Common myeloid progenitor, CD34-positive (primary cell): ENCODE data around the gene KLHL26.

Source experiments
- CTCF ChIA-PET: fragments of 350-600 bp; sonication (Branson Sonifier 250); formaldehyde crosslinking; loops from one replicate; lab custom pipeline; 2021; ENCODE audit warnings: antibody characterized with exemption; lab: Charles Lee
- POLR2A ChIA-PET: fragments of 350-600 bp; sonication (Branson Sonifier 250); formaldehyde crosslinking; loops from one replicate; lab custom pipeline; 2021; ENCODE audit warnings: antibody characterized with exemption; lab: Charles Lee
- DNase-seq, 3 donors: peaks; one replicate each; pipeline versions ENCODE4 v3.0.0 to v3.0.0-alpha.2; 2013
- H3K27ac ChIP-seq, 2 experiments: 1 replicate in 1 of 2; 2 replicates in 1 of 2; pipeline ENCODE4 v1.7.0; 2013; ENCODE audit warnings: inconsistent platforms in 2 of 2, low read length in 2 of 2, mild to moderate bottlenecking in 2 of 2, low read depth in 1 of 2, moderate library complexity in 1 of 2; ENCODE audit not compliant: severe bottlenecking in 2 of 2, insufficient read depth in 1 of 2, poor library complexity in 1 of 2
- H3K27me3 ChIP-seq, 5 experiments: replicated peaks in 2 of 5; 1 replicate in 3 of 5; 2 replicates in 2 of 5; pipeline versions ENCODE4 v1.6.1 to v1.7.0; 2013; ENCODE audit warnings: low read length in 4 of 5, mild to moderate bottlenecking in 2 of 5, moderate library complexity in 2 of 5, inconsistent platforms in 1 of 5; ENCODE audit not compliant: insufficient read depth in 5 of 5, control insufficient read depth in 4 of 5
- H3K36me3 ChIP-seq, 4 experiments: 1 replicate in 2 of 4; 2 replicates in 2 of 4; pipeline versions ENCODE4 v1.6.1 to v1.7.0; 2013; ENCODE audit warnings: low read length in 3 of 4, control low read depth in 1 of 4, mild to moderate bottlenecking in 1 of 4; ENCODE audit not compliant: control insufficient read depth in 4 of 4, insufficient read depth in 4 of 4
- H3K4me1 ChIP-seq, 4 experiments: 1 replicate in 3 of 4; 2 replicates in 1 of 4; pipeline versions ENCODE4 v1.6.1 to v1.7.1; 2013; ENCODE audit warnings: low read length in 3 of 4, mild to moderate bottlenecking in 3 of 4, control low read depth in 1 of 4, inconsistent platforms in 1 of 4, moderate library complexity in 1 of 4; ENCODE audit not compliant: control insufficient read depth in 4 of 4, insufficient read depth in 4 of 4; ENCODE audit errors: control extremely low read depth in 1 of 4
- H3K4me3 ChIP-seq, 7 experiments: 1 replicate in 4 of 7; 2 replicates in 3 of 7; pipeline versions ENCODE4 v1.5.1 to v1.7.0; 2013; ENCODE audit warnings: mild to moderate bottlenecking in 7 of 7, low read length in 6 of 7, moderate library complexity in 6 of 7, inconsistent platforms in 2 of 7, low read depth in 2 of 7, control low read depth in 1 of 7; ENCODE audit not compliant: insufficient read depth in 4 of 7, control insufficient read depth in 1 of 7; ENCODE audit errors: extremely low read depth in 1 of 7
- H3K9me3 ChIP-seq, 5 experiments: 1 replicate in 4 of 5; 2 replicates in 1 of 5; pipeline versions ENCODE4 v1.6.1 to v1.7.1; 2013; ENCODE audit warnings: low read length in 4 of 5, mild to moderate bottlenecking in 2 of 5, inconsistent platforms in 1 of 5, low read depth in 1 of 5, moderate library complexity in 1 of 5; ENCODE audit not compliant: control insufficient read depth in 4 of 5, insufficient read depth in 2 of 5; ENCODE audit errors: control extremely low read depth in 1 of 5
- WGBS: methylation state at CpG from one replicate; pipeline ENCODE4 v1.1.5; 2013; ENCODE audit not compliant: insufficient coverage; 5-methylcytosine and 5-hydroxymethylcytosine counted together

Gene KLHL26

DNA sequence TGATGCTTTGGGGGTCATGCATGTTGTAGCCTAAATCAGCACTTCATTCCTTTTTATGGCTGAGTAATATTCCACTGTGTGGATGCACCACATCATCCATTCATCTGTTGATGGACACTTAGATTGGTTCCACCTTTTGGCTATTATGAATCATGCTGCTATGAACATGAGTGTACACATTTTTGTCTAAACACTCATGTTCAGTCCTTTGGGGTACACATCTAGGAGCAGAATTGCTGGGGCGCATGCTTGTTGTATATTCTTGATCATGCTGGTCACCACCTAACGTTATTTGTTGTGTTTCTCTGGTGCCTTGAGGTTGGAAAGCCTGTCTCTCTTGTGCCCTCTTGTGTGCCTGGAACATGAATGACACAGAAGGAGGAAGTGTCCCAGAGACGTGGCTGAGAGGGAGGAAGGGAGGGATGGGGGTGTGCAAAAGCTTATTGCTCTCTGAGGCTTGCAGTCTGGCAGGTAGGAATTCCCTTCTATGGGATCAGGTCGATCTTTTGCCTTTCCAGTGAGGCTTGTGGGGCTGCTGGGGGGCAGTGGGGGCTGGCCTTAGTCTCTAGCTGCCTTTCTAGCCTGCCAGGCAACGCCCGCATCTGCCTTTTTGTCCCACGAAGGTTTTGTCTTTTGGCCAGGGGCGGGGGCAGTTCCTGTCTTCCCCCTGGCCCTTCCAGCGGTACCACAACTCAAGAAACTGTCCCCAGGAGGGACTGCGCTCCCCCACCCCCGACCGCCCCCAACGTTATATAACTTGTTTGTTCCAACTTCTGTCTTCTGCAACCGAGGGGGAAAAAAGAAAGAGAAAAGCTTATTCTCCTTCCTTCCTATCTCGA, 7.6 kb downstream of the KLHL26 start:
- ChIA-PET CTCF (interaction anchor here (0.9 to 2.0 kb wide), 3 partner anchors 31 to 58 kb away, joined by 3 to 8 read pairs (median 3); partner anchors contain the start of gene REX1BD), POLR2A (interaction anchor here (0.6 to 0.7 kb wide), 2 partner anchors 60 to 124 kb away, joined by 3 read pairs; no protein-coding TSS in a partner anchor)
- peak overlapping the region in 6 of 7 experiments; percentile 28 to 76 (median 56) for H3K4me3 ChIP-seq
- no peak overlapping the region for H3K27ac ChIP-seq
- H3K9me3 ChIP-seq = no peaks in the 10 kb centered on the region
- 9% methylated on average over 8 of the region's 15 CpGs for WGBS
- peak; percentile 72 to 85 (median 78) for DNase-seq
- H3K36me3 ChIP-seq = peaks cover 0 to 2% (median 0%) of the 10 kb centered on the region in 4 experiments
- H3K27me3 ChIP-seq = no peaks in the 10 kb centered on the region
- H3K4me1 ChIP-seq = peaks cover 0 to 35% (median 30%) of the 10 kb centered on the region in 4 experiments

DNA sequence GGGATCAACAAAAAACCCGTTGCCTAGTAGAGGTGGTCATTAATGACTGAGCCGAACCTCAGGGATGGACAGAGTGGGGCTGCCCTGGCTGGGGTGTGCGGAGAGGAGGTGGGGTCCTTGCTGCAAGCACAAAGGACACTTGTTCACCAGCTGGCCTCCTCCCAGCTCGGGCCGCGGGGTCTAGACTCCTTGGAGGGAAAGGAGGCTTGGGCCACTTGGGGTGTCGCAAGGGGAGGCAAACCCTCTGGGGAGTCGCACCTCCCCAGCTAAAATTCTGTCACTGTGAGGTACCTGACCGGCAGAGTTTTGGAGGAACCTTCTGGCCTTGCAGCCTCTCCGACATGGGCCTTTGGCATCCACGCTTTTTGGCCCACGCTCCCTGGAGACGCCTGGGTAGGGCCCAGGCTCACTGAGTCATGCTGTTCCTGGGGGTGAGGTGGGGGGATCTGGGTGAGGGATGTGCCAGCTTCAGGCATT, 8.2 kb downstream of the KLHL26 start:
- Histone ChIP-seq H3K4me3 (peak overlapping the region in 4 of 7 experiments; percentile 28 to 76 (median 64)), H3K36me3 (peaks cover 0 to 2% (median 0%) of the 10 kb centered on the region in 4 experiments), H3K27me3 (no peaks in the 10 kb centered on the region), H3K4me1 (peaks cover 0 to 42% (median 36%) of the 10 kb centered on the region in 4 experiments), H3K27ac (no peak overlapping the region), H3K9me3 (no peaks in the 10 kb centered on the region)
- POLR2A ChIA-PET = interaction anchor here (0.7 kb wide), 1 partner anchor 59 kb away, joined by 3 read pairs; no protein-coding TSS in a partner anchor
- no peak for DNase-seq
- CTCF ChIA-PET = interaction anchor here (0.9 to 2.0 kb wide), 3 partner anchors 30 to 59 kb away, joined by 3 to 8 read pairs (median 3); partner anchors contain the start of gene REX1BD
- WGBS = 54% methylated on average over 13 of the region's 13 CpGs

DNA sequence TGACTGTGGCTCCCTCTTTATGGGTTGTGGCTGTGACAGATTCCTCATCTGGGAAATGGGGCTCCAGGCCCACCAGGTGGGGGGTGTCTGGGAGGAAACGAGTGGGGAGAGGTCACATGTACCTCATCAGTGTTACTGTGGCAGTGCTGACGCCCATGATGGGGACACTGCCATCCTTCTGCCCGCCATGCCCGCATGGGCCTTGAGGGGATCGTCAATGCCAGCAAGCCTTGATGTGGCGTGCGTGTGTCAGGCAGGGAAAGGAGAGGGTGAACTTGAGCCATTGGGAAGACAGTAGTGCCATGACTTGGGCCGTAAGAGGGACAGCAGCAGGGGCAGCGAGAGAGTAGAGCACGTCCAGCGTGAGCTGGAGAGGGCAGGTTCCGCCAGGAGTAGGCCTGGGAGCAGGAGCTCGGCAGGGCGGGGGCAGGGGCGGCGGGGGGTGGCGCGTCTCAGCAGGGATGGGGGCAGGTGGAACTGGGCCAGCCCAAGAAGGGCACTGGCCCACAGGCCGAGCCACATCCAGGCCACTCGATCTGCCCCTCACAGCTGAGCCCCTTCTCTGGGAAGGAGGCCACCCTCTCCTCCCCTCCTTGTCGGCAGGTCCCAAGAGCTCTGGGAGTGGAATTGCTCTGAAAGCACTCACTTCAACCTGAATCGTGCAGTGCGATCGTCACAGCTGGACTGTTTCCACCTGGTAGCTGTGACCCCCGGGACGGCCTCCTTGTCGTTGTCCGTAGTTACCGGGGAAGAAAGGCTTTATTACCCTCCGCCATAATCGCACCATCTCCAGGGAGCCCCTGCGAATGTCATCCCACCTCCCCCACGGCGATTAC, 9.9 kb downstream of the KLHL26 start:
- Histone ChIP-seq H3K4me3 (no peak overlapping the region), H3K9me3 (no peaks in the 10 kb centered on the region), H3K36me3 (peaks cover 0 to 5% (median under 1%) of the 10 kb centered on the region in 4 experiments), H3K4me1 (peaks cover 0 to 52% (median 42%) of the 10 kb centered on the region in 4 experiments), H3K27ac (no peak overlapping the region), H3K27me3 (no peaks in the 10 kb centered on the region)
- DNase-seq = no peak
- 98% methylated on average over 19 of the region's 34 CpGs for WGBS
- POLR2A ChIA-PET = no interaction called here
- CTCF ChIA-PET = interaction anchor here (1.0 kb wide), 1 partner anchor 19 kb away, joined by 3 read pairs; no protein-coding TSS in a partner anchor

DNA sequence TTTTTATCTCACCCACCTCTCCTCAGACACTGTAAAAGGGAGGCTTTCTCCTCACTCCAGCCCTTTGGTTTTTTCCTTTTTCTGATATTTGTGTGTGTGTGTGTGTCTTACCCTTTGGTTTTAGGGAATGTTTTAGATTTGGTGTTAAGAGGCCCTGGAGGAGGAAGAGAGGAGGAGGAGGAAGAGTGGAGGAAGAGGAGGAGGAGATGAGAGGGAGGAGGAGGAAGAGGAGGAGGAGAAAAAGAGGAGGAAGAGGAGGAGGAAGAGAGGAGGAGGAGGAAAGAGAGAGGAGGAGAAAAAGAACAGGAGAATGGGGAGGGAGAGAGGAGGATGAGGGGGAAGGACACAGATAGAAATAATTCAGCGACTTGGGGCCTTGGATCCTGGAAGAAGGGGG, 10.5 kb downstream of the KLHL26 start:
- DNase-seq = no peak
- Histone ChIP-seq H3K36me3 (peaks cover 0 to 5% (median under 1%) of the 10 kb centered on the region in 4 experiments), H3K9me3 (no peaks in the 10 kb centered on the region), H3K4me1 (peaks cover 0 to 52% (median 42%) of the 10 kb centered on the region in 4 experiments), H3K27ac (no peak overlapping the region), H3K4me3 (no peak overlapping the region), H3K27me3 (no peaks in the 10 kb centered on the region)
- ChIA-PET POLR2A (no interaction called here), CTCF (interaction anchor here (2.1 kb wide), 1 partner anchor 54 kb away, joined by 6 read pairs; no protein-coding TSS in a partner anchor)
- WGBS = 100% methylated on average over 1 of the region's 1 CpG

DNA sequence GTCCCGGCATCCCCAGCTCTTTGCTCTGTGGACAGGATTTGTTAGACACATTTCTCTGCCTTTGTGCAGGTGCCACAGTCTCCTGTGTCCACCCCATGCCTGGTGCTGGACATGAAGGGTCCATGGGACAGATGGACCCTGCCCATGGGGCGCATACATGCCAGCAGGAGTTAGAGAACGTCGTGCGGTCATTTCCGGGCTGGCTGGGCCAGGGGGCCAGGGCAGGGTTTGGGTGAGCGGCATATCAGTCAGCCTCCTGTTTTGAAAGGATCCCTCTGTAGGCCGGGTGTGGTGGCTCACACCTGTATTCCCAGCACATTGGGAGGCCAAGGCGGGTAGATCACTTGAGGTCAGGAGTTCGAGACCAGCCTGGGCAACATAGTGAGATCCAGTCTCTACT, 11.0 kb downstream of the KLHL26 start:
- Histone ChIP-seq H3K27me3 (no peaks in the 10 kb centered on the region), H3K4me1 (peaks cover 0 to 52% (median 42%) of the 10 kb centered on the region in 4 experiments), H3K27ac (no peak overlapping the region), H3K9me3 (no peaks in the 10 kb centered on the region), H3K4me3 (no peak overlapping the region), H3K36me3 (peaks cover 0 to 5% (median under 1%) of the 10 kb centered on the region in 4 experiments)
- POLR2A ChIA-PET = no interaction called here
- DNase-seq = no peak
- WGBS = 96% methylated on average over 8 of the region's 10 CpGs
- CTCF ChIA-PET = interaction anchor here (1.4 to 2.1 kb wide), 2 partner anchors 54 to 159 kb away, joined by 3 to 6 read pairs; no protein-coding TSS in a partner anchor

DNA sequence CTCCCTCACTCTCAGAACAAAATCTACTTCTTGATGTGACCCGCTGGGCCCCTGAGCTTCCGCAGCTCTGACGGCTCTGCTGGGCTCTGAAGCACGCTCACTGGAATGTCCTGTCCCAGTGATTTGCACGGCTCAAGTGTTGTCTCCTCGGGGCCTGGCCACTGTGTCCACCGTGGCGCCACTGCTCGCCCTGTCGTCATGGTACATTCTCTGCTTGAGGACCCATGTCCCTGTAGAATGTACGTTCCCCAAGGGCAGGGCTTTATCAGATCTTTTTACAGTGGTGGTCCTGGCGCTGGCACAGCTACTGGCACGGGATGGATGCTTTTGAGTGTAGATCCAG, 12.1 kb downstream of the KLHL26 start:
- H3K9me3 ChIP-seq = no peaks in the 10 kb centered on the region
- DNase-seq = no peak
- peak overlapping the region in 5 of 7 experiments; percentile 26 to 68 (median 52) for H3K4me3 ChIP-seq
- POLR2A ChIA-PET = interaction anchor here (0.6 kb wide), 1 partner anchor 15 kb away, joined by 3 read pairs; no protein-coding TSS in a partner anchor
- WGBS = 72% methylated on average over 13 of the region's 13 CpGs
- no peaks in the 10 kb centered on the region for H3K27me3 ChIP-seq
- H3K36me3 ChIP-seq = peaks cover 0 to 5% (median under 1%) of the 10 kb centered on the region in 4 experiments
- H3K27ac ChIP-seq = no peak overlapping the region
- H3K4me1 ChIP-seq = peaks cover 0 to 52% (median 42%) of the 10 kb centered on the region in 4 experiments
- CTCF ChIA-PET = interaction anchor here (1.4 to 2.1 kb wide), 2 partner anchors 55 to 160 kb away, joined by 3 to 6 read pairs; no protein-coding TSS in a partner anchor
